ENCODE results near the gene ZNF335. TPM values are rescaled to one million over a fixed set of nuclear protein-coding genes. Genes with fewer than 3 reads are reported as not detected.

ZNF335 gene
- total and polyA plus RNA-seq, 2 of the 13 experiments (the other 11 are each of a cell fraction or from before 2014, with no cell fraction given): 9.7 to 13.7 TPM

GRCh38 chr20:45987108-45987780 is 15.2 kb upstream of the ZNF335 start:
- peak; percentile 96 for ATAC-seq
- Histone ChIP-seq H3K9me3 (ENCODE audit: low read length) (no peaks in the 10 kb centered on the region), H3K9ac (ENCODE audit: insufficient read depth, low read depth, low read length) (no peak overlapping the region), H3K27ac (ENCODE audit: extremely low read length, insufficient read depth, low read length) (no peak overlapping the region), H3K79me2 (ENCODE audit: insufficient read depth, low read length) (no peaks in the 10 kb centered on the region), H3K4me2 (ENCODE audit: low read depth, low read length) (no peak overlapping the region), H4K20me1 (ENCODE audit: insufficient read depth, low read length) (no peaks in the 10 kb centered on the region), H3K27me3 (ENCODE audit: control insufficient read depth in 1 of 2, insufficient read depth in 2 of 2, low read length in 2 of 2) (peaks cover 0 to 13% of the 10 kb centered on the region in 2 experiments; a peak in 2 of 5 replicates), H3K4me1 (ENCODE audit: insufficient read depth, low read length) (no peaks in the 10 kb centered on the region), H3K4me3 (replicated peaks in 1 of 3; ENCODE audit: insufficient read depth in 1 of 3, low read depth in 2 of 3, low read length in 3 of 3) (no peak overlapping the region), H3K36me3 (replicated peaks in 1 of 2; ENCODE audit: control insufficient read depth in 1 of 2, insufficient read depth in 2 of 2, low read length in 2 of 2) (no peaks in the 10 kb centered on the region), H2AFZ (ENCODE audit: low read length) (no peak overlapping the region)
- peak; percentile 73 for DNase-seq (ENCODE audit: low spot score)
- peak; percentile 81 for FAIRE-seq
- no TSS peak for BruUV-seq (replicated peaks)
- 15% methylated on average over 10 of the region's 16 CpGs for WGBS (ENCODE audit: low lambda C conversion rate)
- intact Hi-C loops (cut with micrococcal nuclease; ENCODE audit: unreplicated experiment): no loop called here
- in situ Hi-C loops (cut with HindIII; ENCODE audit: extremely low pct_ligation_motif_present, low pct_unique_long_range_greater_than_20kb): no loop called here
- CTCF ChIA-PET (ENCODE audit: low intra/inter-chr PET ratio, low total read pairs): interaction anchor here (0.7 to 1.6 kb wide), 2 partner anchors 27 to 102 kb away, joined by 3 to 15 read pairs; no protein-coding TSS in a partner anchor
- POLR2A ChIA-PET: interaction anchor here (1.5 to 1.6 kb wide), 2 partner anchors 15 to 52 kb away, joined by 5 to 9 read pairs; partner anchors contain the start of gene ZNF335
- TF ChIP-seq FOXO1 (CRISPR knock-in tag; IDR thresholded peaks at IDR 0.05): 0 out of 2 replicates have a peak, but pooled peaks have one; percentile 16
- TF ChIP-seq THRA (CRISPR knock-in tag; IDR thresholded peaks at IDR 0.05; ENCODE audit: borderline replicate concordance): peak; percentile 26; the same call in 1 of the 2 replicates
- no peak for TF ChIP-seq ZNF678 (CRISPR knock-in tag; IDR thresholded peaks at IDR 0.05)
- TF ChIP-seq ZFP91 (CRISPR knock-in tag; IDR thresholded peaks at IDR 0.05; ENCODE audit: borderline replicate concordance): peak; percentile 42
- no peak for TF ChIP-seq BRF2 (CRISPR knock-in tag; IDR thresholded peaks at IDR 0.05)
- TF ChIP-seq ZNF234 (CRISPR knock-in tag; conservative IDR thresholded peaks at IDR 0.05): no peak
- no peak for TF ChIP-seq IRF2 (CRISPR knock-in tag; IDR thresholded peaks at IDR 0.05)
- no peak for TF ChIP-seq ZNF569 (CRISPR knock-in tag; IDR thresholded peaks at IDR 0.05; ENCODE audit: borderline replicate concordance)
- TF ChIP-seq ZNF281 (CRISPR knock-in tag; IDR thresholded peaks at IDR 0.05; ENCODE audit: borderline replicate concordance): no peak
- 0 out of 2 replicates have a peak, but pooled peaks have one; percentile 12 for TF ChIP-seq SP4 (CRISPR knock-in tag; IDR thresholded peaks at IDR 0.05)
- TF ChIP-seq ZNF75D (CRISPR knock-in tag; IDR thresholded peaks at IDR 0.05; ENCODE audit: borderline replicate concordance): no peak

Data from HepG2 (cell line).